Stimulated activated CD4-positive, alpha-beta T cell treated with anti-CD3 and anti-CD28 coated beads, TNF-alpha, amount 100 ng/mL, for 4 hours (primary cell): ENCODE measurements around the gene COL4A6.

Experiments
- DNase-seq, 3 experiments: peaks; one replicate each; pipeline ENCODE4 v3.0.0-alpha.2; 2020; ENCODE audit warnings: low read depth in 3 of 3

COL4A6 gene

DNA sequence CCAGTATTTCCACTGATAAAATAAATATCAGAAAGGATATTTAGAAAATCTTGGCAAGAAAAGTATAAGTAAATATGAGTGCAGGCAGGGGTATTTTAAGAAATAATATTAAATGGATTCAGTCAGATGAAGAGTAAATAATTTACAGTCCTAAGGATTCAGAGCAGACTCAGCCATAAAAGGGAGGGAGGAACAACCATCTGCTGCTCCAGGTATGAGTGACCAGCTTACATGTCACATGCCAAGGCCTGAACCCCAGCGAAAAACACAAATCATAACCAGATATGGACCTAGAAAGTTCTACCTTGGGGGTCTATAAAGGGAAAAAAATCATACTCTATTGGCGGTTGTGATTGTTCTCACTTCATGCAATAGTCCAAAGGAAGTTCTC is 166.8 kb downstream of the COL4A6 start:
- no peak for DNase-seq

- no peak for DNase-seq
Observed at GRCh38 chrX:108270739-108271396, 167.4 kb downstream of the COL4A6 start.

- DNase-seq: no peak
Observed at GRCh38 chrX:108270280-108270679, 167.9 kb downstream of the COL4A6 start.

- no peak for DNase-seq
Observed at GRCh38 chrX:108268434-108269080, 169.7 kb downstream of the COL4A6 start.

- DNase-seq: no peak
Observed at GRCh38 chrX:108267557-108267956, 170.7 kb downstream of the COL4A6 start.

DNA sequence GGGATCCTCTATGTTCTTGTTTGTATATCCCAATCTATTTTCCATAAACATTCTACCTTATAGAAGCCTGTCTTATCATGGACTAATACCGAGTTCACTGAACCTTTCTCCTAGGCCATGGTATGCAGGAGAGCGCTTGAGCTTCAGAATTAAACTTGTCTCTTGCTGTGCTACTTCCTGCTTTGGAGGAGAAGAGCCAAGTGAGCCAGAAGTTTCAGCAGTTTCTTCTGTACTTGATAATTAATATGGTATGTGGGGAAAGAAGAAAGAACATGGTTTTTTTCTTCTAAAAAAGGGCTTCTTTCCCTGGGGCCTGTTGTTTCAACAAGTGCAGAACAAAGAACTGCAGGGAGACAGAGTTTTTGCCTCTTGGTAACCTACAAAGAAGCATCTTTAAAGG is 173.8 kb downstream of the COL4A6 start:
- DNase-seq: no peak

DNA sequence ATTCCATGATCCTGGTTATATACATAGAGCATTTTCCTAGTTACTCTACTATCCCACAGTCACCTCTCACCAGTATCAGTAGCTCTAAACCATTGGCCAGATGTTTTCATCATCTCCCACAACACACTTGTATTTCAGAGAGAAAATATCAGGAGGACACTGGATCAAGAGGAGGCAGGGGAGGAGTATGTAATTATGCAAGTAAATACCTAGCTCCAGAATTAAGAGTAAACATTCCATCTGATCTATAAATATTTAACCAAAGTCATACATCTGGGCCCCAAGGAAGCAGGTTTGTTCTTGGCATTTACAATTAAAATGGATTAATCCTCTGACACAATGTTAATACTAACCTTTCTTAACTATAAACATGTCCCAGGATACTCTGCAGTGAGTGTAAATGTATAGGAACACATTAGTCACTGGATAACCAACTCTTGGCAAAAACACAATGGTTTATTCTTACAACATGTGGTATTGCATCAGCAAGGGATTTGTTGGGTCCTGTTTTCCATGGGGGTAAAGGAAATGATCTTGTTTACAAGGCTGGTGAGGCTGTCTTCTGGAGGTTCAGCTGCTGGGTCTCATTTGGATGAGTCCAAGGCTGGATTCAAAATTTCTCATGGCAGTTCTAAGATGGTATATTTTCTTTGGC is 176.5 kb downstream of the COL4A6 start:
- DNase-seq: no peak

GRCh38 chrX:108257556-108257955 is 180.7 kb downstream of the COL4A6 start:
- DNase-seq: no peak

GRCh38 chrX:108254636-108255035 is 183.6 kb downstream of the COL4A6 start:
- no peak for DNase-seq

- no peak for DNase-seq
Observed at GRCh38 chrX:108250654-108251579, 187.3 kb downstream of the COL4A6 start.

DNA sequence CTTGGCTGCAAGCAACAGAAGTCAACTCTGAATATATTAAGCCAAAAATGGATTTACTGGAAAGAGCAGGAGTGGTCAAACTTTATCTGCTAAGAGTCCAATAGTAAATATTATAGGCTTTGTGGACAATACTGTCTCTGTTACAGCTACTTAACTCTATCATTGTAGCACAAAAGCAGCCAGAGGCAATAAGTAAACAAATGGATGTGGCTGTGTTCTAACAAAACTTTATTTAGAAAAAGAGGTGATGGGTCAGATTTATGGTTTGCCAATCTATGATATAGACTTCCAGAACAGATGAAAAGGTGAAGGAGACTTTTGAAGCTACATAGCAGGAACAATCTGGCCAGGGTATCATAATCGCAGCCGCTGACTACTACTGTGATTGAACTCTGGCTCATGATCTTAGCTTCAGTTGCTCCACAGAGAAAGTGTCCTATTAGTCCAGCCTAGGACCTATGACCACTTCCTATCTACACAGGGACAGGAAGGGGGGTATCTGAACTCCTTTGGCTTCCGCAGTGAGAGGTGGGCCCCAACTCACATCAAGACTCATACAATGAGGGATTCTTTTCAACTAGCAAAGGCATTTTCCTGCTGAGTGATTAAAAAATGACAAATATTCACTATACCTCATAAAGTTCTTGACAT is 191.8 kb downstream of the COL4A6 start:
- DNase-seq: no peak

GRCh38 chrX:108245462-108245861 is 192.8 kb downstream of the COL4A6 start:
- no peak for DNase-seq

DNA sequence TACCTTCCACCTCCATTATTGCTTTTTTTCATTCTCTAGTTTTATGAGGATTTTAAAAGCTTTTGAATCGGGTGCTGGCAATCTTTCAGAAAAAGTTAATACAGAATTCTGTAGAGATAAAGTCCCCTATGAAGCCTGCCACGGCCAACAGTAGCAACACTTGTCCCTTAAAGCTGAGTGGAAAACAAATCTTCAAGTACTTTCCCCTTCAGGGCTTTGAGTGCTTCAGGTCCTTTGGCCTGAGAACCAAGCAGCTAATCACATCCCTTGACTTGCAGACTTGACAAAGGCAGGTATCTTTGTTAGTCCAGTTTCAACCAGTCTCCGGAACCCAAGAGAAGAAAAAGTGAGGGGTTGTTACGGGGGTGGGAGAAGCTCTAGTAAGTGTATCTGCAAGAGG is 202.2 kb downstream of the COL4A6 start:
- no peak for DNase-seq

DNA sequence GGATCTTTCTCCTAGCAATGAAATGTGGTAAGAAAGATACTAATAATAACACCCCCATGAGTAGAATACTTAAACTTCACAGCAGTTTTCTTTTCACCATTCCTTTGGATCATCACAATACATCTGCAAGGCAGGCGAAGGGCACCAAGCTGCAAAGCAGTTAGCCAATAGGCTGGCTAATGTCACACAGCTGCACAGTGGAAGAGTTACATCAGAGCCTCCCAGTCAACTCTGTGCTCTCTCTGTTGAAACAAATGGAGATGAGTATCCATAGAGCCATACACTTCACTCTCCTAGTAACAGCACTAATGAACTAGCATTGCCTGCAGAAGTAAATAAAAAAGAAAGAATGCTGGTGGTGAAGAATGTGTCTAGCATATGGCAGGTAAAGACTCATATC is 207.6 kb downstream of the COL4A6 start:
- no peak for DNase-seq

GRCh38 chrX:108224727-108225621 is 213.2 kb downstream of the COL4A6 start:
- DNase-seq: no peak

DNA sequence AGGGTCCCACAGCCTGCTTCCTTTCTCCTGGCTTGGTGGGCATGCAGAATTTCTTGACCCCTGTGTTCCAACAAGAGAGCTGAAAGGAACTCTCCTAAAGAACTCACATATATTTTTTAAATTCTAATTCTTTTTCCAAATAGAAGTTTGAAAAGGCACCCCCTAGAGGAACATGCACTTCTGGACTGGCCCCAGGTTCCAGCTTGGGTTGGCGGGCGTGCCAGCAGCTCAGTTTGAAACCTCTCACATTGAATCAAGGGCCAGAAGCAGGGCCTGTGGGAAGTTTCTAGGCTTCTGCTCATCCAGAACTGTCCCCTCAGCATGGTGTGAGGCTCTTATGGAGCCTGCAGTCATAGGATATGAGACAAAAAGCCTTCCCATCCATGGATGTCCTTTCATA is 214.0 kb downstream of the COL4A6 start:
- DNase-seq: no peak

DNA sequence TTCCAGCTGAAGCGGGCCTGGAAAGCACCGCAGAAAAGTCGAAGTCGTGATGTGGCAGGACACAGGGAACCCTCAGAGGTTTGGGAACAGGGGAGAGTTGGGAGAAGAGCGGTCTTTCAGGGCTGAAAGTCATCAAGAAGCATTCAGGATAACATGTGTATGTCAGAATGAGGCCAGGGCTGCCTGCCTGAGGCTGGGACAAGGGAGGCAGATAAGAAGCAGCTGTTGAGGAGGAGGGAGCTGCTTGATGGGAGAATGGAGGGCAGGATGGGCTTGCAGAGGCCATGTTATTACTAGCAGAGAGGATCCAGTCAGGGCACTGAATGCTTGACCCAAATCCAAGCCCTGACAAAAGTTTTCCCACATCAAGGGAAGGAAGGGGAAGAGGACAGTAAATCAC is 214.6 kb downstream of the COL4A6 start:
- no peak for DNase-seq

- no peak for DNase-seq
Observed at GRCh38 chrX:108221301-108221864, 216.8 kb downstream of the COL4A6 start.

GRCh38 chrX:108219949-108220601 is 218.1 kb downstream of the COL4A6 start:
- no peak for DNase-seq

DNA sequence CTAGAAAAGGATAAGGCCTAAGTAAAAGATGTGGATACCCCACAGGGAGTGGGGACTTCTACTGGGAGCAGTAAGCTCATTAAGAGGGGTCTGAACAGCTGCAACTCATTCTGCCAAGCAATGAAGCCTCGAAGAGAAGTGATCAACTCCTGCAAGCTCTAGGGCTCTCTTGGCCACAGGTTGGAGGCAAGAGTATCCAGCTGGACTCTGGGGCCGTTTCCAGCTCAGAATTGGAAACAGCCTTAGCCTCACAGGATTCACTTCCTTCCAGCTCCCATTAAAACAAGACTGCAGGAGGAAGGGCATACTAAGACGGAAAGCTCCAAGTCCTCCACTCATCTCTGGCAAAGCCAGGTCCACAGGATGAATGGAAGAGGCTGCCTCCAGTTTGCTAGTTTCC is 220.3 kb downstream of the COL4A6 start:
- no peak for DNase-seq
